Right lobe of liver (tissue), 4 donors: Measurements from ENCODE around the gene DSCAML1.

ENCODE experiments used
- POLR2A ChIP-seq: fragments of 450-650 bp; IDR thresholded peaks from one replicate; pipeline ENCODE4 v1.6.1; 2017; ENCODE audit warnings: antibody characterized with exemption, mild to moderate bottlenecking
- TF ChIP-seq, protein P1 (sequence below), 4 donors: fragments of 200-600 bp in 3 of 4; fragments of 450-650 bp in 1 of 4; IDR thresholded peaks; one replicate each; pipeline versions ENCODE4 v1.5.1 to v1.8.0; 2016 to 2022; ENCODE audit warnings: antibody characterized with exemption in 4 of 4, mild to moderate bottlenecking in 2 of 4
- donor health status: DM: no; HTN: no; CAD: no.
- donor health status: DM: no; HTN: no; CAD: no.
- donor health status: DM: no; HTN: yes; CAD: no.

DNA sequence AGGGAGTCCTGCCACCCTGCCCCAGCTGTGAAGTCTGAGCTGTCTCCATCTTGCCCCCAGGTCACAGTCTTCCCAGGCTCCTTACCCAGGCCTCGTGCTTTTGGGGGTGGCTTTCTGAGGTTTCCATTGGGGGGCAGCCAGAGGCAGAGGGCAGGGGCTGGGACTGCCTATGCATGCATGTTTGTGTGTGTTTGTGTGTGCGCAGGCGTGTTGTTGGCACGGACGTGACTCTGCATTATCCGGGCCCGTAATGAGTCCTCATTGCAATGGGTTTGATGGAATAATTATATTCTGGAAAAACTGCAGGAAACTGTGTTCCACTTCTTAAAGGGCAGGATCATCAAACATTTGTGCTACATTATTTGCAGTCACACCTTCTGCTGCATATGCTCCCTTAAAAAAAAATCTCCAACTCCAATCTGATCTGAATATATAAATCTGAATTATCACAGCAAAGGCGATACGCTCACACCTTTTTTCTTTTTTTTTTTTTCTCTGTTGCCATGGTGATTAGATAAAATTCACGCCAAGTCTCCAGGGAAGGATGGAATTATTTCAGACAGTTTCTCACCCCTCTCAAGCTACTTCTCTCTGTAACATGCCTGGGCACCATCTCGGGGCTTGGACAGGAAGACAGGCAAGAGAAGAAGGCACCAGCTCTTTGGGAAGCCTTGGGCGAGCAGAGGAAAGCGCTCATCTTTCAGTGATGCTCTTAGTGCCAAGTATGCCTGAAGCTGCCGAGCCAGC is 45.9 kb downstream of the DSCAML1 start:
- no peak for TF ChIP-seq POLR2A
- TF ChIP-seq, protein P1, sequence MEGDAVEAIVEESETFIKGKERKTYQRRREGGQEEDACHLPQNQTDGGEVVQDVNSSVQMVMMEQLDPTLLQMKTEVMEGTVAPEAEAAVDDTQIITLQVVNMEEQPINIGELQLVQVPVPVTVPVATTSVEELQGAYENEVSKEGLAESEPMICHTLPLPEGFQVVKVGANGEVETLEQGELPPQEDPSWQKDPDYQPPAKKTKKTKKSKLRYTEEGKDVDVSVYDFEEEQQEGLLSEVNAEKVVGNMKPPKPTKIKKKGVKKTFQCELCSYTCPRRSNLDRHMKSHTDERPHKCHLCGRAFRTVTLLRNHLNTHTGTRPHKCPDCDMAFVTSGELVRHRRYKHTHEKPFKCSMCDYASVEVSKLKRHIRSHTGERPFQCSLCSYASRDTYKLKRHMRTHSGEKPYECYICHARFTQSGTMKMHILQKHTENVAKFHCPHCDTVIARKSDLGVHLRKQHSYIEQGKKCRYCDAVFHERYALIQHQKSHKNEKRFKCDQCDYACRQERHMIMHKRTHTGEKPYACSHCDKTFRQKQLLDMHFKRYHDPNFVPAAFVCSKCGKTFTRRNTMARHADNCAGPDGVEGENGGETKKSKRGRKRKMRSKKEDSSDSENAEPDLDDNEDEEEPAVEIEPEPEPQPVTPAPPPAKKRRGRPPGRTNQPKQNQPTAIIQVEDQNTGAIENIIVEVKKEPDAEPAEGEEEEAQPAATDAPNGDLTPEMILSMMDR (IDR thresholded peaks at IDR 0.05): no peak
